ENCODE data around the gene CLCN4.

Gene CLCN4

DNA sequence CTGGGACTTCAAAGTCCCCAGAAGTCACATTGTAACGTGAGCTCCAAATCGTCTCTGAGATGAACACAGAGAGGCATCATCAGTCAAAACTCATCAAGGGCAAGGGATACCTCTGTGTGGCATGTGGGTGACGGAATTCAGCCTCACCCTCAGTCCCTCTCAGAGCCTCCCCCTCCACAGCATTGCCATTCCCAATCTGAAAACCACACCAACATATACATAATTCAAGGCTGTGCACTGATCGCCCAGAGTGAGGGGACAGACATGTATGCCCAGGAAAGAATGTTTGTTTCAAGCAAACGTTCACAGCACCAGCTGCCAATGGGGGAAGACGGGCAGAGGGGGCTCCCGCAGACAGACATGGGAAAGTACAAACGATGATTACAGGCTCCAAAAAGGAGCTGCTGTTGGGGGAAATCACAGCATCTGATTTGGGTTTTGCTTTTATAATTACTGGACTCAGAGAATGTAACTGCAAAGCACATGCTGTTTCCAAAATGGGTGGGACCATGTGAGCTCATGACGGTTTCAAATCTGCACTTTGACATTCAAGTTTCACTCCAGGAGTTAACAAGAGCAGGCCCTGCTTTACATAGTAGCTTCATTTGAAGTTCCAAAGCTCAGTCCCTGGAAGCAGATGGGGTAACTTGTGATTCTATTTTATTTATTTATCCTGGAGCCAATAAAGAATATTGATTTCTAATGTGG is 88.3 kb downstream of the CLCN4 start:
- no peak for DNase-seq (ENCODE audit: low read depth)

DNA sequence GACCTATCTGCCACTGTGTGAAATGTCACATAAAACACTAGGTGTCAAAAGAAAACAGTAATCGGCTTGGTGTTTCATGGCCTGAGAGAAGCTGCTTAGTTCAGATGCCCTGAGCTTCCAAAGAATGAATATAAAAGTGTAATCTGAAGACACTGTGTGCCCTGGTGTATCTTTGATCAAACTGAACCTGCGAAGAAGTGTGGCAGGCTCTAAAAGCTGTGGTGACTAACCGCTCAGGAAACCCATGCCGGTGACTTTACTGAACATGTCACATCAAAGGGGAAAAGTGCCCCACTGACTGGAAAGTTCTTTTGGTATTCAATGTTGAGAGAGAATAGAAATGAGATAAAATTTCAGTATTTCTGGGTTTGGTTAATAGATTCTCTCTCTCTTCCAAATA is 89.1 kb downstream of the CLCN4 start:
- DNase-seq (ENCODE audit: low read depth): no peak

DNA sequence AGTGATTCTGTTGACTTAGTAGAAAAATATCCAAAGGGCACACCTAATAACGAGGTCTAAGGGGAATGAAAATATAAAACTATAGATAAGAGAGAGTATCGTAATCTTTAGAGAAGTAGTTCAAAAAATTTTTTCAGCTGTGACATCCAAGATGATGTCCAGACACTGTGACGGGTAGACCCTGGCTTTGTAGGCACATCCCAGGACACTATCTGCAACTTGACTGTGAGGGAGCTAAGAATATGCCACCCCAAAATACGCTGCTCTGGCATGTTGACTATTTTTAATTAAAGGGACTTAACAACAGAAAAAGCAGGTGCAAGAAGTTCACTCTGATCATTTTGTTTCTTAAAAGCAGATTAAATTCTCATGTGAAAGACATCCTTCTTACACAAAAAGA is 89.5 kb downstream of the CLCN4 start:
- DNase-seq (ENCODE audit: low read depth): no peak

DNA sequence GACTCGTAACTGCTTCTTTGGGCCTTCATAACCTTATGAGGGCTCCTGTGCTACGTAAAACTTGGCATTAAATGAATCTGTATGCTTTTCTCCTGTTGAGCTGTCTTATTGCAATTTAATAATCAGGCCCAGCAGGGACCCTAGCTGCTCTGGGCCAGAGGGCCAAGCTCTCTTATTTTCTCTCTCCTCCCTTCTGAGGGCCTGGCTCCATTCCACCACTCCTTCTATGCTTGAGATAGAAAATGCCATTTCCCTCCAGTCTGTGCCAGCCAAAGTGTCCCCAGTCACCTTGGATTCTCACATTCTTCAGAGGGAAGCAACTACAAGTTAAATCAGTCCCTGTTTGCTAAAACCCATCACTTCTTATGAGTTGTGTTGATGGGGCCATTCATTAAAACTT is 90.1 kb downstream of the CLCN4 start:
- DNase-seq (ENCODE audit: low read depth): no peak

GRCh38 chrX:10254739-10255138 is 98.0 kb downstream of the CLCN4 start:
- no peak for DNase-seq (ENCODE audit: low read depth)

- DNase-seq (ENCODE audit: low read depth): no peak
Measured at GRCh38 chrX:10259716-10260115, 102.9 kb downstream of the CLCN4 start.

GRCh38 chrX:10265775-10266174 is 109.0 kb downstream of the CLCN4 start:
- no peak for DNase-seq (ENCODE audit: low read depth)

- DNase-seq (ENCODE audit: low read depth): no peak
Measured at GRCh38 chrX:10278716-10279115, 121.9 kb downstream of the CLCN4 start.

DNA sequence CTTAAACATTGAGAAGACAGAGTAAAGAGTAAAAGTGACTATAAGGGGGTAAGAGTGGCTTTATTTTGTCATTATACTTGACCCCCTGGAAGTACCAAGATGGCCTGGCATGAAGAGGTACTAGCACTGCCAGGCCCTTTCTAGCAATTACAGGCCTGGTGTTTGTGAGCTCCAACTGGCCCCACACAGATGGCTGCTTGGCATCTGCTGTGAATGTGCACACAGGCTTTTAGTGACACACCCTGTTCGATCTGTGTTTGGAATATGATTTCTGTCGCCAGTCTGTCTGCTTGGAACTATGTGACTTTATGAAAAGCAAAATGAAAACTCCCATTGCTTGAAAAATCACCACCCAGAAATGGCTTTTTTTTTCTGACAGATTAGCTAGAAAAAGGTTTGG is 123.3 kb downstream of the CLCN4 start:
- no peak for DNase-seq (ENCODE audit: low read depth)

DNA sequence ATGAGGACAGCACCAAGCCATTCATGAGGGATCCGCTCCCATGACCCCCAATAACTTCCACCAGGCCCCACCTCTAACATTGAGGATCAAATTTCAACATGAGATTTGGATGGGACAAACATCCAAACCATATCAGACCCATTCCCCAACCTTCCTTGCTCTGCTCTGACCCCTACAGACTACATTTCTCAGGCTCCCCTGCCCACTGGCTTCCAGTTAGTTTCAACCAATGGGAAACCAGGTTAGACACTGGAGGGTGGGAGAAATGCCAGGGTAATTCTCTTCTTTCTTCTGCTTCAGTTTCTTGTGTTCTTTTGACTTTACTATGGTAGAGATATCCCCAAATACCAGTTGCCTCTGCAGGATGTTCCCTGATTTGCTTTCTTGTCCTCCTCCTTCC is 125.7 kb downstream of the CLCN4 start:
- no peak for DNase-seq (ENCODE audit: low read depth)

DNA sequence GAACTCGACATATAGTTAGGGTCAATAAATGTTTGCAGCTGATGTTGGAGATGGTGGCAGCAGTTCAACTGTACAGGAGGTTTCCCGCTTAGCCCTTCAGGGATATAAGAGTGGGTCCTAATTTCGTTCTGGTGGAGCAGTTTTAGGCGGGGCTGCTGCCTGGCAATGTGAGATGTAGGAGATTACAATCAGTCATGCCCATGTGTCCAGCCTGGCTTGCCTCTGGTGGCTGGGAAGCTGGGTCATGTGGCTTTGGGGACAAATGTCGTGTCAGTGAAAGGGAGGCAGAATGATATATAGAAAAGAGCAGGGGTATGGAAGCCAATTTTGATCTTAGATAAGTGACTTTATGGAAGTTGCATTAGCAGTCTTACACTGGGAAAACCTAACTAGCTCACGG is 129.4 kb downstream of the CLCN4 start:
- no peak for DNase-seq (ENCODE audit: low read depth)

Measured in stimulated activated CD8-positive, alpha-beta memory T cell treated with anti-CD3 and anti-CD28 coated beads, Interleukin-15, amount 100 ng/mL, for 24 hours (primary cell).